Type B pancreatic cell (in vitro differentiated cells): Measurements from ENCODE around the gene MRTFA. TPM values are rescaled to one million over a fixed set of nuclear protein-coding genes. Genes with fewer than 3 reads are reported as not detected.

Source experiments
- DNase-seq: peaks from one replicate; pipeline ENCODE4 v3.0.0; 2021; ENCODE audit warnings: mixed read lengths; ENCODE audit not compliant: unreplicated experiment; ENCODE audit errors: extremely low spot score
- H3K27ac Mint-ChIP-seq: 2 replicates; pipeline ENCODE4 v1.8.0; 2021; ENCODE audit warnings: mild to moderate bottlenecking, mixed read lengths
- H3K27me3 Mint-ChIP-seq: 2 replicates; pipeline ENCODE4 v1.8.0; 2021; ENCODE audit warnings: mixed read lengths
- H3K36me3 Mint-ChIP-seq: 2 replicates; pipeline ENCODE4 v1.8.0; 2021; ENCODE audit warnings: mixed read lengths
- H3K4me1 Mint-ChIP-seq: one replicate; pipeline ENCODE4 v1.8.0; 2021; ENCODE audit warnings: mixed read lengths; ENCODE audit not compliant: unreplicated experiment
- H3K4me3 Mint-ChIP-seq: 2 replicates; pipeline ENCODE4 v1.8.0; 2021; ENCODE audit warnings: mild to moderate bottlenecking, mixed read lengths
- H3K9me3 Mint-ChIP-seq: 2 replicates; pipeline ENCODE4 v1.8.0; 2021; ENCODE audit warnings: mixed read lengths
- CTCF ChIP-seq: fragments of 200-600 bp; sonication (generic); conservative IDR thresholded peaks from 2 replicates; pipeline ENCODE4 v1.5.0; 2021; ENCODE audit warnings: antibody characterized with exemption, mild to moderate bottlenecking
- total RNA-seq: library from RNA; stranded (reverse); gene quantifications from 2 replicates; pipeline ENCODE4 v1.2.1, GENCODE V29; 2021; ENCODE audit warnings: low replicate concordance

MRTFA gene
- total RNA-seq, 1 donor from 2014 or later, result 49.8 TPM

- Mint-ChIP-seq H3K27ac (no peak overlapping the region), H3K4me3 (no peak overlapping the region), H3K9me3 (no peaks in the 10 kb centered on the region), H3K36me3 (peaks cover 12% of the 10 kb centered on the region), H3K27me3 (no peaks in the 10 kb centered on the region), H3K4me1 (peaks cover 11% of the 10 kb centered on the region)
- DNase-seq, result no peak
- no peak for TF ChIP-seq CTCF
Observed at GRCh38 chr22:40433416-40434090, 203.0 kb downstream of the MRTFA start.

- TF ChIP-seq CTCF, result no peak
- Mint-ChIP-seq H3K9me3 (no peaks in the 10 kb centered on the region), H3K4me3 (no peak overlapping the region), H3K27ac (no peak overlapping the region), H3K4me1 (peaks cover 9% of the 10 kb centered on the region), H3K27me3 (no peaks in the 10 kb centered on the region), H3K36me3 (peaks cover 12% of the 10 kb centered on the region)
- no peak for DNase-seq
Observed at GRCh38 chr22:40432625-40433024, 203.9 kb downstream of the MRTFA start.

GRCh38 chr22:40432157-40432556 is 204.4 kb downstream of the MRTFA start:
- no peak overlapping the region for H3K27ac Mint-ChIP-seq
- H3K36me3 Mint-ChIP-seq, result peaks cover 12% of the 10 kb centered on the region

GRCh38 chr22:40430991-40431390 is 205.5 kb downstream of the MRTFA start:
- Mint-ChIP-seq H3K4me1 (peaks cover 6% of the 10 kb centered on the region), H3K4me3 (no peak overlapping the region), H3K9me3 (no peaks in the 10 kb centered on the region), H3K27me3 (no peaks in the 10 kb centered on the region), H3K27ac (no peak overlapping the region), H3K36me3 (peaks cover 22% of the 10 kb centered on the region)
- TF ChIP-seq CTCF, result no peak
- DNase-seq, result no peak

More at GRCh38 chr22:40432157-40432556, 204.4 kb downstream of the MRTFA start:
- peaks cover 7% of the 10 kb centered on the region for H3K4me1 Mint-ChIP-seq
- H3K4me3 Mint-ChIP-seq, result no peak overlapping the region
- H3K9me3 Mint-ChIP-seq, result no peaks in the 10 kb centered on the region
- TF ChIP-seq CTCF, result no peak
- DNase-seq, result no peak
- no peaks in the 10 kb centered on the region for H3K27me3 Mint-ChIP-seq

GRCh38 chr22:40429481-40429880 is 207.0 kb downstream of the MRTFA start:
- Mint-ChIP-seq H3K4me1 (peaks cover 6% of the 10 kb centered on the region), H3K36me3 (peaks cover 22% of the 10 kb centered on the region), H3K27me3 (no peaks in the 10 kb centered on the region), H3K27ac (peak overlapping the region; percentile 94), H3K4me3 (no peak overlapping the region), H3K9me3 (no peaks in the 10 kb centered on the region)
- DNase-seq, result no peak
- TF ChIP-seq CTCF, result no peak
